Duodenal mucosa (tissue), 2 donors: ENCODE measurements around the gene RASGEF1B.

Experiments
- H3K27ac ChIP-seq: one replicate; pipeline ENCODE4 v1.7.0; 2013; ENCODE audit warnings: low read depth, low read length
- H3K27me3 ChIP-seq, 2 donors: one replicate each; pipeline ENCODE4 v1.7.0; 2013; ENCODE audit warnings: low read length in 2 of 2, control low read depth in 1 of 2; ENCODE audit not compliant: insufficient read depth in 2 of 2, control insufficient read depth in 1 of 2
- H3K36me3 ChIP-seq, 2 donors: one replicate each; pipeline ENCODE4 v1.7.0; 2013; ENCODE audit warnings: low read length in 2 of 2, control low read depth in 1 of 2; ENCODE audit not compliant: insufficient read depth in 2 of 2, control insufficient read depth in 1 of 2
- H3K4me1 ChIP-seq, 2 donors: one replicate each; pipeline ENCODE4 v1.7.0; 2013; ENCODE audit warnings: low read length in 2 of 2, control low read depth in 1 of 2; ENCODE audit not compliant: insufficient read depth in 2 of 2, control insufficient read depth in 1 of 2
- H3K4me3 ChIP-seq, 2 donors: one replicate each; pipeline ENCODE4 v1.7.0; 2013; ENCODE audit warnings: low read length in 2 of 2, low read depth in 1 of 2
- H3K9ac ChIP-seq, 2 donors: one replicate each; pipeline ENCODE4 v1.7.0; 2013; ENCODE audit warnings: low read length in 2 of 2, low read depth in 1 of 2
- H3K9me3 ChIP-seq, 2 donors: one replicate each; pipeline ENCODE4 v1.7.0; 2013; ENCODE audit warnings: low read length in 2 of 2, control low read depth in 1 of 2; ENCODE audit not compliant: control insufficient read depth in 1 of 2

The RASGEF1B gene

DNA sequence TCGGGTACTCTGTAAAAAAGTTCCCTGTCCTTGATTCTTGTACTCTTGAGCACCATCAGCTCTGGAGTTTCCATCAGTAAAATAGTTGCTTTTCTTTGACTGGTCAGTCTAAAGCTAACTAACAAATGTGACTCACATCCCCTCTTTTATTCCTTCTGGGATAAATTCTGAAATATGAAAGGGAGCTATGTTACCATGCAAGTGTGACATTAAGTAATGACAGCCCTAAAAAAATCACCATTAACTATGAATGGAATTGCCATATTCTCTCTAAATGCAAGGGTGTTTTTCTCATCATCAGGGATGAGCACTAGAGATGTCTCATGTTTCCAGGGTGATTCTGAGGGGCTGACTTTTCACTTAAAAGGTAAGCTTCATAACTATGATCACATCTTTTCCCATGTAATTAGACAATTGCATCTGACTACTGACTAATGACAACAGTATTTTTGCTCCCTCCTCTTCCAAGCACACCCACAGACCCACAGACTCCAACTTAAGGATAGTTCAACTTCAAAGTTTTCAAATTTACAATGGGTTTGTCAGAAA, 26.9 kb upstream of the RASGEF1B start:
- no peaks in the 10 kb centered on the region for H3K36me3 ChIP-seq
- peaks cover 0 to 5% of the 10 kb centered on the region in 2 donors for H3K4me1 ChIP-seq

DNA sequence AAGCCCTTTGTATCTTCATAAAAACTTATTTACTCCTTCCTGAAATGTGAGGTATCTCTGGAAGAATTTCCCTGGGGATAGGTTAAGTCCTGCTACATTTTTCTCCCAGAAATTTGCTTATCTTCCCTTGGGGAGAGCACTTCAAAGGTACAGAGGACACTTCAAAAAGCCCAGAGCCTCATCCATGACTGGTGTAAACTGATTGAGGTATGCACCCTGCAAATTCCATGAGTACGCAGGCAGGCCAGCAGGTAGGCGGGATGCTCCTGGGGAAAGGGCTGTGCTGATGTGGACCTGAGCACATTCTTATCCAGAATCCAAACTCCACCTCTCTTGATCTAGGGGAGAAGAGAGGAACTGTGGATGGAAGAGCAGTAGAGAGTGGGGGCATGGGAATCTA, 26.3 kb upstream of the RASGEF1B start:
- no peak overlapping the region for H3K9ac ChIP-seq
- no peaks in the 10 kb centered on the region for H3K9me3 ChIP-seq

More for the DNA sequence above, 26.9 kb upstream of the RASGEF1B start:
- H3K9me3 ChIP-seq: no peaks in the 10 kb centered on the region
- no peak overlapping the region for H3K4me3 ChIP-seq
- no peaks in the 10 kb centered on the region for H3K27me3 ChIP-seq
- H3K9ac ChIP-seq: no peak overlapping the region
- H3K27ac ChIP-seq: no peak overlapping the region

DNA sequence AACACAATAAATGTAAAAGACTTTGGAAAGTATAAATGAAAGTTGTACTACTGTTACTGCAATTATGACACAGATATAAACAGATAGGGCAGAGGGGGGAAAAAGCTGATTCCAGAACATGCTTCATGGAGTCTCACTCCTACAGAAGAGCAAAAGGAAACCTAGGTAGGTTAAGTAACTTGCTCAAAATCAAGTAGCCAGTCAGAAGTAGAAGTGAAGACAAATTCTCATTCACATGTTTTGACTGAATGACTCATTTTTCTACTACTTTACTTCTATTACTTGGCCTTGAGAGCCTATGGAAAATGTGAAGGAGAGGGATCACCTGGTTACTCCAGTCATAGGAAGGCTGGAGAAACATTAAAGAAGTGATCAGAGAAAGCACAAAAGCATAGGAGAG, 23.6 kb upstream of the RASGEF1B start:
- Histone ChIP-seq H3K4me1 (peaks cover 0 to 15% of the 10 kb centered on the region in 2 donors), H3K27ac (no peak overlapping the region), H3K27me3 (no peaks in the 10 kb centered on the region), H3K36me3 (no peaks in the 10 kb centered on the region), H3K9me3 (no peaks in the 10 kb centered on the region), H3K9ac (no peak overlapping the region), H3K4me3 (no peak overlapping the region)

More for the DNA sequence above, 26.3 kb upstream of the RASGEF1B start:
- Histone ChIP-seq H3K4me3 (no peak overlapping the region), H3K4me1 (peaks cover 0 to 8% of the 10 kb centered on the region in 2 donors), H3K27me3 (no peaks in the 10 kb centered on the region), H3K36me3 (no peaks in the 10 kb centered on the region), H3K27ac (no peak overlapping the region)

DNA sequence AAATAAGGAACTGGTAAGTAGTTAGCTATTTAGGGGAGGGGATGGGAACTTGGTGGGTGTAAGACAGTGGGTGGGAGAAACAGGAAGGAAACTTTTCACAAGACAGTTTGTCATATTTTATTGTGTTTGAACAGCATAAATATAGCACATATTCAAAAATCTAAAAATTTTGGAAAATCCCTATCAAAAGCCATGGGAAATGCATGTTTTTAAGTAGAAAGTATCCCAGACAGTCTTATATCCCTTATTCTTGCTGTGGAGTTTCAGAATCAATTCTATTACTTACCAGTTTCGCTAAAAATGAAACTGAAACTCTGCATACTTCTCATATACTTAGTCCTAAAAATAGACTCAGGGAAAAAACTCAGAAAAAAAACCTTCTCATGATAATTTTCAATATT, 22.3 kb upstream of the RASGEF1B start:
- peak overlapping the region; percentile 30 to 46 for H3K4me3 ChIP-seq
- H3K27me3 ChIP-seq: no peaks in the 10 kb centered on the region
- no peaks in the 10 kb centered on the region for H3K9me3 ChIP-seq
- H3K9ac ChIP-seq: no peak overlapping the region
- H3K4me1 ChIP-seq: peaks cover 0 to 15% of the 10 kb centered on the region in 2 donors
- no peak overlapping the region for H3K27ac ChIP-seq
- no peaks in the 10 kb centered on the region for H3K36me3 ChIP-seq

DNA sequence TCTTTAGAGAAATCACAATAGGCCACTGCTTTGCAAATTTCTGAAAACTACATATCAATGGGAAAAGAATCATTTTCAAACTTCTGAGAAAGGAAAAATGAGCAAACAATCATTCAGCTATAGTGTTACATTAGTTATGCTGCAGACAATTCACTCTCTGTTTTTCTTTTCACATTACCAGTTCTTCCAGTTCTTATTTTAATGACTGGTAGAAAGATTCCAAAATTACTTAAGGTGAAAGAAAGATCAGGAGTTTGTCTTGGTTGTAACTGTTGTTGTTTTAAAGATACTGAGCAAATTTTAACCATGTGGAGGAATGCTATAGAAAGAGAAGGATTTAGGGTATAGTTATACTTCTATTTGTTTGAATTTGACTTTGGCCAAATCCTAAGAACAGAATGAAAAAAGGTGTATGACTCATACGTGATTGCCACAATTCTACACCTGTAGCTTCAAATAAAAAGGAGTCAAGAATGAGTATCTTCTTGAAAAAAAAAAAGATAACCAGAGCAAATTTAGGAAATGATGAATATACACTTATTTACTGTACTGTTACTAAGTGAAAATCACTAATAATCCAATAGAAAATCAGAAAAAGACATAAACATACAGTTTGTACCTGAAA, 21.0 kb upstream of the RASGEF1B start:
- Histone ChIP-seq H3K9me3 (no peaks in the 10 kb centered on the region), H3K9ac (no peak overlapping the region), H3K27ac (no peak overlapping the region), H3K4me3 (no peak overlapping the region), H3K27me3 (no peaks in the 10 kb centered on the region), H3K36me3 (no peaks in the 10 kb centered on the region), H3K4me1 (peaks cover 0 to 15% of the 10 kb centered on the region in 2 donors)

DNA sequence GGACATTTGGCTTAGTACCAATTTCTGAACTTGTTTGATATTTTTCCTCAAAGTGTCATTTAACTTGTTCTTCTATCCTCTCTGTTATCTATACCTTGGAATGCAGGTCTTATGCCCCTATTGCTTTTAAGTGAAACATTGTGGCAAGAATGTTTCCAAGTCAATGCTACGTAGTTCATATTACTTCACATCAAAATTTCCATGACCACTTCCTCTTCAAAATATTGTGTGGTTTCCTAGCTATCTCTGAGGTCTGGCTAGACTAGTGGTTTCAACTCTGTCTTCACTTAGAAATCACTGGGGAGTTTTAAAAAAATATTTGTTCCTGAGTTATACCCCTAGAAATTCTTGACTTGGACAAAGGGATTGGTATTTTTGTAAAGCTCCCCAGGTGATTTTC, 20.2 kb upstream of the RASGEF1B start:
- H3K9me3 ChIP-seq: no peaks in the 10 kb centered on the region
- H3K36me3 ChIP-seq: no peaks in the 10 kb centered on the region
- no peak overlapping the region for H3K27ac ChIP-seq
- H3K9ac ChIP-seq: no peak overlapping the region
- H3K4me1 ChIP-seq: peaks cover 0 to 15% of the 10 kb centered on the region in 2 donors
- no peak overlapping the region for H3K4me3 ChIP-seq
- no peaks in the 10 kb centered on the region for H3K27me3 ChIP-seq

DNA sequence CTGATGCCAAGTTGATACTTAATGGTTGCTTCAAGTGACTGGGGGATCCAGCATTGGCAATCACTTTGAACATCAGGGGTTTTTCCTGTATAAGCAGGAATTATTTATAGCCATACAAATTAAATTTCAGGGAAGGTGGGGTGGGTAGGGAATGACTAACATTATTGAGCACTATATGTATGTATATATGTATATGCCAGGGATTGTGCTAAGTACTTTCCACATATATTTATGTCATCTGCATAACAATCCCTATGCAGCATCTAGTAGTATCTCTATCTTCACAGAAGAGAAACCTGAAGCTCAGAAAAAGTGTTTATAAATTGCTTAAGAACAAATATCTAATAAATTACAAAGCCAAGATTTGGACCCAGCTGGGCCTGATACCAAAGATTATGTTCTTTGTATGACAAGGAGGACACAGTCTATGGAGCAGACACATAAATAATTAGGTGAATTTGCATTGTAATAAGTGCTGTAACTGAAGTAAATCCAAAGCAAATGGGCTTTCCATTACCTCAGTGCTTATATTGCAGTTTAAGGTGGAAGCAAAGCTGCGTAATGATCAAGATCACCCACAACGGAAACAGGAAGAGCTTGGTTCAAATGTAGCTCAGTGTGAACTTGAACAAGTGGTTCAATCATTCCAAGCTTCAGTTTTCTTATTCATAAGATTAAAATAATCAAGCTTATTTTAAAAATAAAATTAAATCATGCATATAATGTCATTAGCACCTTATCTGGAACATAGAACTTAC, 18.9 kb upstream of the RASGEF1B start:
- Histone ChIP-seq H3K27me3 (no peaks in the 10 kb centered on the region), H3K4me1 (peaks cover 0 to 15% of the 10 kb centered on the region in 2 donors), H3K36me3 (no peaks in the 10 kb centered on the region), H3K4me3 (no peak overlapping the region), H3K9me3 (no peaks in the 10 kb centered on the region), H3K27ac (no peak overlapping the region), H3K9ac (no peak overlapping the region)

DNA sequence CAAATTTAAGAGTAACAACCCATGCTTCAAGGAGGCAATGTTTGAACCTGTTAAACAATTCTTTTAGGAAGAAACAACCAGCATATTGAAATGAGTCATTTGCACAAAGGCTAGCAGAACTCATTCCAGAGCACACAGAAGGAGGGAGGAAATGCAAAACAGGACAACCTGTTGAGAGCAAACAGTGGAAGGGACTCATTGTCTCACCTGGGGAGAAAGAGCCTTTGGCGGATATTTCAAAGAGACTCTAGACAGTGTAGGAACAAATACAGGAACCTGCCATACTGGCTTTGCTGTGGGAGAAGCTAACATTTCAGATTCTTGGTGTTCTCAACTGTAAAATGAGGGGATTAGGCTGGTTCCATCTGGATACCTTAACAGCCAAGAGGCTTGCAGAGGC, 14.8 kb upstream of the RASGEF1B start:
- Histone ChIP-seq H3K4me1 (no peaks in the 10 kb centered on the region), H3K9me3 (no peaks in the 10 kb centered on the region), H3K27ac (no peak overlapping the region), H3K4me3 (no peak overlapping the region), H3K36me3 (no peaks in the 10 kb centered on the region), H3K27me3 (no peaks in the 10 kb centered on the region), H3K9ac (no peak overlapping the region)

DNA sequence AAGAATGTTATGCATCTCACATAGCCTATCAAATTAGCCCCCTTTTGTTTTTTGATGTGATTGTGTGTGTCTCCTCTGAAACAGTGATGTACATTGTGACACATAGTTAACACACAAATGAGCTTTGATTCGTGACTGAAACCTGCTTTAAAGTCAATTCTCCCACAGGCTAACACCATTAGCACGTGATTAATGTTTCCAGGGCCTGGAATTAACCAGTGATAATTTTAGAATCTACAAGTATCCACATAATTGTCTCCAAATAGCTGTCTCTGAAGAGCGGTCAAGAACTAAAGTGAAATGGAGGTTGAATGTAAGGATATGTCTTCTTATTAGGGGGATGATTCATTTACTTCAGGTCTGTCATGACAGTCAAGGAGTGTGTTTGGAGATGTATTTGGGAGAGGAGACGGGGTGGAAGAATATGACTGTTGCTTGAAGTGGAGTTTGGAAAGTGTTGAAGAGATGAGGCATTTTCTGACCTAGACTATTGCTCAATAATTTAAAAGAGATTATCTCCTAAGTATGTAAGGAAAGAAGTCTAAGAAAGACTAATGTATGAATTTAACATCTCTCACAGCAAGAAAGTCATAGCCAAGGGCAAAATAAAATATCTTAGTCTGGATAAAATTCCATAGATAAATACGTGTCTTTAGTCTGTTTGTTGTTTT, 13.7 kb upstream of the RASGEF1B start:
- Histone ChIP-seq H3K9me3 (no peaks in the 10 kb centered on the region), H3K4me3 (no peak overlapping the region), H3K27me3 (no peaks in the 10 kb centered on the region), H3K4me1 (no peaks in the 10 kb centered on the region), H3K36me3 (no peaks in the 10 kb centered on the region), H3K27ac (no peak overlapping the region), H3K9ac (no peak overlapping the region)

DNA sequence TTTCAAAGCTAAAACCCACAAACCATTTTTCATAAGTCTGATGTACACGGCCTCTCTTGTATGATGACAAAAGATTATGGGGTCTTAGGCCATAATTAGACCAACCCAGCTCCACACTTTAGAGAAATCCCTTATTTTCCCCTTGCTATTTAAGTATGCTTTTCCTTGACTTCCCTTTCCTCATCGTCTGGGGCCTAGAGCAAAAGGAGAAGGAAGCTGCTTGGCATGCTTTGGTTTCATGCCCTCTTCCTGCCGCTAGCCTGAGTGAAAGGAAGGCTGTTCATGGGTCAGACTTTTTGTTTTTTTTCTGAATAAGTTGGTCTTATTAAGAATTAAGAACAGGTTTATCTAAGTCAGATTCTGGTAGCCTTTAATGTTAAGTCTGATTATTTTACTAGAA, 10.6 kb upstream of the RASGEF1B start:
- Histone ChIP-seq H3K36me3 (no peaks in the 10 kb centered on the region), H3K4me3 (no peak overlapping the region), H3K4me1 (no peaks in the 10 kb centered on the region), H3K27me3 (no peaks in the 10 kb centered on the region), H3K9ac (no peak overlapping the region), H3K27ac (no peak overlapping the region), H3K9me3 (no peaks in the 10 kb centered on the region)
